Uterus (tissue), 2 donors: ENCODE data around the gene SH3RF3.

ENCODE experiments used
- POLR2A ChIP-seq, 2 donors: fragments of 450-650 bp; IDR thresholded peaks; one replicate each; pipeline ENCODE4 v1.6.1; 2016; ENCODE audit warnings: antibody characterized with exemption in 2 of 2, mild to moderate bottlenecking in 1 of 2, moderate library complexity in 1 of 2
- TF ChIP-seq, protein P1 (sequence below), 4 experiments: fragments of 200-600 bp in 2 of 4; fragments of 450-650 bp in 2 of 4; sonication (generic) in 2 of 4; IDR thresholded peaks; one replicate each; pipeline ENCODE4 v1.5.1; 2016 to 2019; ENCODE audit warnings: antibody characterized with exemption in 4 of 4, mild to moderate bottlenecking in 2 of 4, moderate library complexity in 1 of 4

DNA sequence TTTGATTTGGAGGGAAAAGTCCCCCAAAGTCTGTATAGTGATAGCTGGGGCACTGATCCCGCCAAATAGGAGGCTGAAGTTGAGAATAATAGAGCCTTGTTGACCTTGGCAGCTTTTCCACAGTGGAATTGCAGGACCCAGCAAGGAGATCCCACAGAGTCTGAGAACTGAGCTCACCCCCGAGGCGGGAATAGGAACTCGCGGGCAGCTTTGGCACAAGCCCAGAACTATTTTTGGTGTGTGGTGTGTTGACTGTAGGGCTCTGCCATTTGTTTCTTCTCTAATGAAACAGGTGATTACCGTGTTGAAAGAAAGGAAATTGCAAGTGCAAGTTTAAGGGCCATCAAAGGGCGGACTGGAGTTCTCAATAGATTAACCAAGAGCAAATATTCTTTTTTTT, 34.0 kb downstream of the SH3RF3 start:
- TF ChIP-seq, protein P1, sequence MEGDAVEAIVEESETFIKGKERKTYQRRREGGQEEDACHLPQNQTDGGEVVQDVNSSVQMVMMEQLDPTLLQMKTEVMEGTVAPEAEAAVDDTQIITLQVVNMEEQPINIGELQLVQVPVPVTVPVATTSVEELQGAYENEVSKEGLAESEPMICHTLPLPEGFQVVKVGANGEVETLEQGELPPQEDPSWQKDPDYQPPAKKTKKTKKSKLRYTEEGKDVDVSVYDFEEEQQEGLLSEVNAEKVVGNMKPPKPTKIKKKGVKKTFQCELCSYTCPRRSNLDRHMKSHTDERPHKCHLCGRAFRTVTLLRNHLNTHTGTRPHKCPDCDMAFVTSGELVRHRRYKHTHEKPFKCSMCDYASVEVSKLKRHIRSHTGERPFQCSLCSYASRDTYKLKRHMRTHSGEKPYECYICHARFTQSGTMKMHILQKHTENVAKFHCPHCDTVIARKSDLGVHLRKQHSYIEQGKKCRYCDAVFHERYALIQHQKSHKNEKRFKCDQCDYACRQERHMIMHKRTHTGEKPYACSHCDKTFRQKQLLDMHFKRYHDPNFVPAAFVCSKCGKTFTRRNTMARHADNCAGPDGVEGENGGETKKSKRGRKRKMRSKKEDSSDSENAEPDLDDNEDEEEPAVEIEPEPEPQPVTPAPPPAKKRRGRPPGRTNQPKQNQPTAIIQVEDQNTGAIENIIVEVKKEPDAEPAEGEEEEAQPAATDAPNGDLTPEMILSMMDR (IDR thresholded peaks at IDR 0.05) = no peak
- no peak for TF ChIP-seq POLR2A (IDR thresholded peaks at IDR 0.05)
